T-helper 9 cell (primary cell): ENCODE results near the gene TSHZ2.

Experiments
- DNase-seq: peaks from one replicate; pipeline ENCODE4 v3.0.0-alpha.2; 2020

The TSHZ2 gene

DNA sequence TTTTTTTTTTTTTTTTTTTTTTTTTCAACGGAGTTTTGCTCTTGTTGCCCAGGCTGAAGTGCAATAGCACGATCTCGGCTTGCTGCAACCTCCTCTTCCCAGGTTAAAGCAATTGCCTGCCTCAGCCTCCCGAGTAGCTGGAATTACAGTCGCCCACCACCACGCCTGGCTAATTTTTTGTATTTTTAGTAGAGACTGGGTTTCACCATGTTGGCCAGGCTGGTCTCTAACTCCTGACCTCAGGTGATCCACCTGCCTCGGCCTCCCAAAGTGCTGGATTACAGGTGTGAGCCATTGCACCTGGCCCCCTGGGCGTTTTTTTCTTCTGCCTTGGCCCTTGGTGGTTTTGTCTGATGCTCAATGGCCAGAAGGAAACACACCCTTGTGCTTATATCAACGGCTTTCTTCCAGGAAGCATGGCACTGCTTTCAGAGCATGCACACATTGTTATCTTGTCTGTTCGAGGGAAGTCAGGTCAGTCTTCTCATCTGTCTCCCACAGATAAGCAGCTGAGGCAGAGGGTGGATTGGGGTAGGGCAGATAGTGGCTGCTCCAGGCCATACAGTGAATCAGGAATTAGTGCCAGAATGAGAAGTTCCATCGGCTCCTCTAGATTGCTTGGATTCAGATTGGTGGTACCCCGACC is 203.1 kb downstream of the TSHZ2 start:
- no peak for DNase-seq

DNA sequence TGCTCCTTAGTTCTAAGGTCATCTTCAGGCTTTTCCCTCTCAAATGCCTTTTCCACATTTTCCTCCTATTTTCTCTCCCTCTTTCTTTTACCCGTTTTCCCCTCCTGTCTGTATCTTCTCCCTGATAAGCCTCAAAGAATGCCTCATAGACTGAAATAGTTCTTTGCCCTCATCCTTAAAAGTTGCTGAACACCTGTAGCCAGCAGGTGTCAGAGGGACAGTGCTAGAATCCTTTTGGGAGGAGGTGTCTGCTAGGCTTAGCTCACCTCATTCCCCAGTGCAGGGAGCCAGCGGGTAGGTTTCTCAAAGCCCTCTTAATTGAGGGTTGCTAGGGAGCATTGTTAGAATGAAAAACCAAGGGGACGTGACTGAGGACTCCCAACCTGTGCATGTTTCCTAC is 204.0 kb downstream of the TSHZ2 start:
- no peak for DNase-seq

DNA sequence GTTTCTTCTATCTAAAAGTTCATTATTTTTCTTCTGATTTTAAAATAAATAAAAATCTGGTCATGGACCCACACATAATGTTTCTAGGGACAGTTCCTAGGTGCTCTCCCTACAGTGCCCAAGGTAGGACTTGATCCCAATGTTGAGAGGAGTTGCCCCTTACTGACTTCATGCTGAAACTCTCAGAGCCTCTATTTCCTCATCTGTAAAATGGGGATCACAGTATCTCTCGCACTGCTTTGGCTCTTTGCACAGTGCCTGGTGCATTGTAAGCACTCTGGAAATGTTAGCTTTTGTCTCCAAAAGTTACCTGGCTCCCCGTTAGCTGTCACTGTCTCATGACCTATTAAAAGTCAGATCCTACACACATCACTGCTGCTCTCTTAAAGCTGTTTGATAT is 205.5 kb downstream of the TSHZ2 start:
- no peak for DNase-seq

DNA sequence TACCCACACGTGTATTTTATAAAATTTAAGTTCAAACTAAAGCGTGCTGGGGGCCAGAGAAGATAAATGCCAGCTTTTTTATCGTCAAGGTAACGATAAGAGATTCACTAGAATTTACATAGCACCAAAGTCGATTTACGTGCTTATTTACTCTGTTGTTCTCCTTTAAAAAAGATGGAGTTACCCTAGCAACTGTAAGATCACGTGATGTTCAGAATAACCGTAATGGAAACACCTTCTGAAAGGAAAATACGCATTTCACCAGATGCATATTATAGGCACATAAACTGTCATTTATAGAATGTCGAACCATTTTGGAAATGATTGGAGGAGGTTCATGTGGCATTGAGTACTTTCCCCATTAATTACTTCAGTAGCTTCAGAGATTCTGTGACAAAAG is 207.6 kb downstream of the TSHZ2 start:
- no peak for DNase-seq

DNA sequence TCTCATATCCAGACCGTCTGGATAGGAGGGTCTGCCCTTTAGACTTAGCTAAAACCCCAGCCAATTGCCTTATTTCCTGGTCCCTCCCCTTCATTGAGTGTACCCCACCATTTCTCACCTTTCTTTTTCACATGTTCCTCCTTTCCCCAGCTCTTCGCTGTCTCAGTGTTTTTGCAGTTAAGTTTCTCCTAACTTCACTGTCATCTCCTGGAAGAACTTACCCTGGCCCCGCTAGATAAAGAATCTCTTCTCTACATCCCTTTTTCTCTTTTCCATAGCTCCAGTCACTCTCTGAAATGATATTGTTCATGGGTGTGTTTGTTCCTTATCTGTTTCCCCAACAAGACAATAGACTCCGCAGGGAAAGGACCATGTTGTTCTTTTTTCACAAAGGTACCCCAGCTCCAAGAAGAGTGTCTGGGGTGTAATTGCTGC is 208.8 kb downstream of the TSHZ2 start:
- DNase-seq, result no peak

DNA sequence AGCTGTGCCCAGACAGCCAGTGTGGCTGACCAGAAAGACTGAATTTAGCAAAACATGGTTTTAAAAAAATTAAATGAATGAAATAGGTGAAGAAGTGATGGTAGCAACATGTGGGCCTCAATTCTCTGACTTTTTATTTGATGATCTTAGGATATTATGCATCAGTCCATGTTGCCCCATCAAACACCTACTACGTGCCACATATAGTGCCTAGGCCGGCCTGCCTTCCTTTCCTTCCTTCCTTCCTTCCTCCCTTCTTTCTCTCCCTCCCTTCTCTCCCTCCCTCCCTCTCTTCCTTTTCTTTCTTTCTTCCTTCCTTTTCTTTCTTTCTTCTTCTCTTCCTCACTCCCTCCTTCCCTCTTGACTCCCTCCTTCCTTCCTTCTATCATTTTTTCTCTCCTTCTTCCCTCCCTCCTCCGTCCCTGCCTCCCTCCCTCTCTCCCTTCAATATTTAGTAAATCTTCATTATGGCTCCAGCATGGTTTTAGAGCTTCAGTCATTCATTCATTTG is 209.8 kb downstream of the TSHZ2 start:
- no peak for DNase-seq

DNA sequence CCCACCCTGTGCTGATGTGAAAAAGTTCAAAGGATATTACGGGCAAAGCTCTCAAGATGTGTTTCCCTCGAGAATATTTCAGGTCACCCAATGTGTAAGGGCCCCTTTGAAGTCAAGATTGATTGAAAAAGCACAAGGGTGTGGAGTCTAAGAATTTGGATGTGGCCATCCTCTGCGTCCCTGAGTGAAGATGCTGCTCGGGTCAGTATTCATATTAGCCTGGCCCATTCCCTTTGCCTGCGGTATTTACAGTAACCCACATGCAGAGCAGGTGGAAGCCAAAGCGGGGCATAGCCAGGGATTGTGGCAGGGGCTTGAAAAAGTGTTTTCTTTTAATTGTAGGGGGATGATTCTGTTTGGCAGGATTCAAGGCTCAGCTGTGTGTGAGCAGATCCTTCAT is 211.0 kb downstream of the TSHZ2 start:
- DNase-seq, result no peak

DNA sequence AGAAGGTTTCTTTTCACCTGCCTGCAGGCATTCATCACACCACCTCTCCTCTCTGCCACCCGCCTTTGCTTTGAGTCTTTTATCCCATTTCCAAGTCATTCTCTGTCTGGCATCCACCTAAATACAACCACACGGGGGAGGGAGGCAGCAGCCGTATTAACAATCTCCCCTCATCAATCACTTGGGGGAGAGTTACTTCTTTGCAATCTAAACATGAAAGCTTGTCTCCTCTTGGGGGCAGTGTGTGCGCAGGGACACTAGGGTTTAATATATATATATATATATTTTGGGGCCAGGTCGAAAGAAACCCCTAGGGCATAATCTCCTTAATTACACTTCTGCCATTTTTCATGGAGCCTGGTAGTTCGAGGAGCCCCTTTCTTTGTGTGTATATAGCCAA is 214.5 kb downstream of the TSHZ2 start:
- DNase-seq, result no peak

DNA sequence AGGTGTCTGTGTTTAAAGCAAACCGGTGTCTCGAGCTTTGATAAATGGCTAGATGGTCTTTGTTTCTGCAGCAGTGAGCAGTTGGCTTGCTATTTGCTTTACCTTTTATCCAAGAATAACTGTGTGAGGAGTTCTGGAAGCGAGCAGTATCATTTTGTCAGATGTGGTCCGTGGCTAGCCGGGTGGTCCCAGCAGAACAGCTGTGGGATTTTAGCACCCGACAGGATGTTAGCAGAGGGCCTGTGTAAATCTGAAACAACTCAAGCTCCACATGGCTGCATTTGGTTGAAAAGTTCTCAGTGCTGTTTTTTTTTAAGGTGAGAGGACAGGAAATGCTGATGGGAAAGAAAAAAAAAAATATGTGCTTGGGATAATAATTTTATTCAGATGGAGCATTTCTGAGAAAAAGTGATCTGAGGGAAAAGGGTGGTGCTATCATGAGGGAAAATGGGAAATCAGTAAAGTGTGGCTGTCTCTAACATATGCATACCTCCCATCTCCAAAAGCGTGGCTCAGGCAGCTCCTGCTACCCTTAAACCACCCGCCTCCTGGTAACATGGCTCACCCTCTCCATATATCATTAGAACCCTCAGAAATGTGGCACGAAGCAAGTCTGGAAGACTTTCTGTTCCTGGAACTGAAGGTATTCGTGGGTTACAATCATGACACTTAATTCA is 215.4 kb downstream of the TSHZ2 start:
- DNase-seq, result no peak

DNA sequence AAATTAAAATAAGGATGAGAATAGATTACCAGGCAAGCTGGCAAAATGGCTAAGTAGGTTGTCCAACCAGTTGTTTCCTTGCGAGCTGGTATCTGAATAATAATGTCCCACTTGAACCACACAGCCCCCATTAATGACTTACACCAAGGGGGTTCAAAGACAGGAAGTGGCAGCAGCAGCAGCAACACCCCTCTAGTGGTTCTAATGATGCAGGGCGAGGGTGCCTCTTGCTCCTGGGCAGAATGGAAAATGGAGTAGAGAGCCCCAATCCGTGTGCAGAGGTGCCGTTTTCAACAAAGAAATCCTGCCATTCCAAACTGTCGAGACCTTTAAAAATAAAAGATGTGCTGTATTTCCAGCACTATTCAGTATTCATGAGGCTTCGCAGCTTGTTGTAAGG is 218.1 kb downstream of the TSHZ2 start:
- DNase-seq, result no peak

DNA sequence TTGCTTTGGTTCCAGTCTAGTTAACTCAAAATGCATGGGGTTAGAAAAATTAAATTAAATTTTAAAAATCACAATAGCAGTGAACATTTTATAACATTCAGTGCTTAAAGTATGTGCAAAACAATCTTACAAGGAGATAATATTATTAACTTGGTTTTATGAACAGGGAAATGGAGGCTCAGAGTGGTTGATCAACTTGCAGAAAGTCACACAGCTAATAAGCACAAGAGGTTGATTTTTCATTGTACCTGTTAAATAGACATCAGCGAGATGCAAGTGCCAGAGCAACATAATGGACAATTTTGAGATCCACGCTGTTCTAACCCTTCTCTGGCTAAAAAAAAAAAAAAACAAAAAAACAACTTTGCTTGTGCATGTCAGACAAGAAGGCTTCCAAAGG is 219.8 kb downstream of the TSHZ2 start:
- DNase-seq, result no peak

DNA sequence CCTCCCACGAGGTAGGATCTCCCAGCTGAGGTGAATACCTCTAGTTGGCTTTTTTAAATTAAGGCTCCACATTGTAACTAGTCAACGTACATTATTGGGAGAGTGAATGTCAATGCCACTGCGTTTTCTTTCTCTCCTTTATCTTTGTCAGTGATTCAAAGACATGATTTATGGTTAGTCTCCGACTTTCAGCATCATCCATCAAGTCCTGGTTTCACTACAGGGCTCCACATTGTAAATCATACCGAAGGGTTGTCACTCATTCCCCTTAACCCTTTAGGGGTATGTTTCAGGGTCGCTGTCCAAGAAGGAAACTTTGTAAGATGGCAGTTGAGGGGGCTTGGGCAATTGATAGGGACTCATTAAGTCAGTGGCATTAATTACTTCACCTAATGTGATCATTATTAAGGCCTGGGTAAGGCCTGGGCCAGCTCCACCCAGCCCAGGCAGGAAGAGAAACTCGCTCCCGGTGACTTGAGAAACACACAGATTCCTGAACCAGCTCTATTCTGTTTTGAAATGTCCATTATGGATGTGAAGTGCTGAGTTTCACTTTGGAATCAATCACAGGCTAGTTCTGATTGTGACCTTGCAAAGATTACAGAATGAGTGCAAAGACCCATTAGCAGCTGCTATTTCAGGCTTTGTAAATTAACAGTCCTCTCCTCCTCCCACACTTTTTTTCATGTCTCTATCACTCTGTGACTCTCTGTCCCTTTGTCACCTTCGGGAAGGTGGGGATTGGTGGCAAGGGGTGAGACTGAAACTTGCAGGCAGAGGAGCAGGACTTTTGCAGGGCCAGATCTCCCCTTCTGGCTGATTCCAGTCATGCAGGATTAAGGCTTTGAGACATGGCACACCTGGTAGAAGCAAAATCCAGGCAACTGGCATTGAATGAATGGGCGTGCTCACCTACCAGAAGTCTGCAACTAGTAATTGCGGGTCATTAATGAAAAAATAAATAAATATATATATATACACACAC is 222.4 kb downstream of the TSHZ2 start:
- DNase-seq, result no peak

DNA sequence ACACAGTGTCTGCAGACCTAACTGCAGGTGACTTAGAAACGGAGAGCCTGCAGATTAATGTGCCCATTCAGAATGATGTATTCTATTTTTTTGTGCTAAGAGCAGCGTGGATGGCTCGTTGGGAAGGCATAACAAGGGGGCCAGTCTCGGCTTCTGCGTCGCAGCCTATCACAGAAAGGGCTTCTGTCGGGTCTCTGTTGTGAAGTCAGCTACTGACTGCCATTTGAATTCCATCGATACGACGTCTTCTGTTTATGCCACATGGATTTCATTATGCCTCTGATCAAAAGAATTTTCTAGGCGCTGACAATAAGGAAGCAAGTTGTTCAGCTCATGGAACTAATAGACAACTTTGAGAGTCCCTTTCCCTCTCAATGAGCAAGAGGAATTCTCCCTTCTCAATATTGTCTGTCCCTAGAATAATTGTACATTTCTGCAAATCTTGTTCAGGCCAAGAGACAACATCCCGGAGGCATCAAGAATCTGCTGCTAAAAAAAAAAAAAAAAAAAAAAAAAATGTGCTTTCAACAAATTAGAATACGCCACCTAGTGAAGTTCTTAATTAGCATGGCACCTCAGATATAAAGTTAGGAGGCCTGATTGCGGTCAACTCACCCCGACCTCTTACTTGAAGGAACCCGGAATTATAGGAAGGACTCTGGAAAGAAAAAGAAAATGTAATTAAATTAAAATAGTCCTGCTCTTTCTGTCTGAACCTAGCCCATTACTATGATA is 223.9 kb downstream of the TSHZ2 start:
- no peak for DNase-seq

DNA sequence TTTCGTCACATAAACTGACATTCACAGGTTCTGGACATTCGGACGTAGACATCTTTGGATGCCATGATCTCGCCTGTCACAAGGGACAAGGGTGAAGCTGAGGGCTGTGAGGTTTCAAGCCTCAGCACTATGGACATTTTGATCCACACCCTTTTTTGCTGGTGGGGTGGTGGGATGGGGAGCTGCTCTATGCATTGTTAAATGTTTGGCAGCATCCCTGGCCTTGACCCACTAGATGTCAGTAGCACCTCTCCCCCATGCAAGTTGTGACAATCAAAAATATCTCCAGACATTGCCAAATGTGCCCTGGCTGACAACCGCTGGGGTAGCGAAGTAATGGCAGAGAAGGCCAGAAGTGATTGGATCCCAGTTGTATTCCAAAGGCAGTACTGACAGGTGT is 229.4 kb downstream of the TSHZ2 start:
- no peak for DNase-seq

DNA sequence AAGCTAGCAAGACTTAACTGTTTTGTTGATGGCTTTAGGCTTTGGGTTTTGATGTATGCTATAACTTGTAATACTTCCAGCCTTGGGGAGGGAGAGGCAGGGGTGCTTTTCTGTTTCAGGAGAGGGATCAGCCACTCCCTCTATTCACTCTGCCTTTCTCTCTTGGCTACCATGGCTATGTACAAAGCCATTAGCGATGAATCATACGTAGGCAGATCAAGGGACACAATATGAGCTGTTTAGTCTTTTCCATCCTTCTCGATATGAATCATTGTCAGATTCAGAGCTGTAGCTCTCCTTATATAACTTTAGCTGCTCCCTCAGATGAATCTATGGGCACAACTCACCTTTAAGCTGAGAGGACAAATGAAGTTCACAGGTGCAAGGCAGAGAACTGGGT is 230.6 kb downstream of the TSHZ2 start:
- DNase-seq, result no peak

DNA sequence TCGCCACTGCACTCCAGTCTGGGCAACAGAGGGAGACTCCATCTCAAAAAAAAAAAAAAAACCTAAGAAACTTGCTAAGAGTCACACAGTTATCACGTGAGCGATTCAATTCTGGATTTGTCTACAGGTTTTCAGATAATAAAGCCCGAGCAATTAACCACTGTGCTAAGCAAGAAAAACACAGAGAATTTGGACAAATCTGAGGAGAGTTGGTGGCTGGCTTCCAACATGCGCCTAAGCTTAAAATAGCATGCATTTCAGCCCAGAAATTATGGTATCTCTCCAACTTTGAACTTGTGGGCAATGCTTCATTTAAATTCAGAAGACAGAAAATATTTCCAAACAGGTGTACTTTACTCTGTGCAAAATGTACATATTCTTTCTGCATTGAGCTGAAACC is 232.9 kb downstream of the TSHZ2 start:
- no peak for DNase-seq

DNA sequence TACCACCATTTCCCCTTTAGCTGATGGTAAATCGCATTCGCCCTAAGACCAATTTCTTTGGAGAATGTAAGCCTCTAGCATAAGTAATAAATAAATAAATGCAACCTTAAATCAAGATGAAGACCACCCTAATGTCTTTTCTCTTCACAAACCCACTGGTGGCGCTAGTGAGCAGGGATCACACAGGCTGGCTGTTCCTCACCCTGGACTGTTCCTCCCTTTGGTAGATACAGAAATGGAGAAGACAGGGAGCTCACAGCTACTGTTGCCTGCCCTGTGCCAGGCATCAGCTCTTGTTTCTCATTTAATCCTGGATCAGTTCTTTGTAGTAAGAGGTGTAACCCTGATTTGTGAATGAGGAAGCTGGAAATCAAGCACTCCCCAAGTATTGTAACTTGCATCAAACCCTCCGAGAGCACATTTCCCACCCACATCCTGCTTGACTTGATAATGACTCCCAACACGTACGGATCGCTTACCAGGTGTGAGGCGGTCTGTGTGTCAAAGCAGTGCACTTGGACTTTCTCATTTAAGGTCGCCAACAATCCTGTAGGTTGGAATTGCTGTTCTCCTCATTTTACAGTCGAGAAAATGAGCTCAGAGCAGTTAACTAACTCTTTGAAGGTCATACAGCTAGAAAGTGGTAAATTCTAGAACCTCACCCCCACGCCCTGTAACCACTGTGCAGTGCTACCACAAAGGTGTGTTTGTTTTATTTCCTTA is 236.1 kb downstream of the TSHZ2 start:
- no peak for DNase-seq

DNA sequence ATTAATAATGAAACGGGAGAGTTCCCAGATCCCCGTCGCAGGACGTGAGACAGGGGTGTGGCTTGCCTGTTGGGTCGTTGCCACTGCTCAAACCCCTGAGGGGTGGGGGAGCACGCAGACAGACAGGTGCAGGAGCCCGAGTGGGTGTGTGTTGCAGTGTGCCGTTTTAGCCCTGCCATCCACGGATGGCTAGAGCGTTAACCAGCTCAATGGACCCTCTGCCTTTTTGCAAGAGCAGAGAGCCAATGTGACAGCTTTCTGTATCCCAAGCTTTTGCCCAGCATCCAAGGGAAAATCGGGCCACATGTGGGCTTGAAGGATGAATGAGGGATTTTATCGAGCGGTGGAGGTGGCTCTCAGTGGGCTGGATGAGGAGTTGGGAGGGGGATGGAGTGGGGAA is 237.9 kb downstream of the TSHZ2 start:
- no peak for DNase-seq

DNA sequence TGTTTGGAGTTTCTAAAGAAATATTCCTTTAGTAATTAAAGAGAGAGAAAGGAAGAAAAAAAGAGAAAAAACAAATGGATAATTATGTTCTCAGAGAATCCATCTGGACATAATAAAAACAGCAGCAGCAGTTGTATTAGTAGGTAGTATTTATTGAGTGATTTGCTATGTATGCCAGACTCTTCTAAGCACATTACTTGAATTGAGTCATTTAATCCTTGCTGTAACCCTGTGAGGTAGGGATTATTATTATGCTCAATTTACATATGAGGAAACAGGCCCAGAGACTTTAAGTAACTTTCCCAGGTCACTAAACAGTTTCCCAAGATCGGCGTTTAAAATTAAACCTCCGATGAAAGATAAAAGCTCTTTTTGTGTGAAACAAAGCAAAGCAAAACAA is 238.8 kb downstream of the TSHZ2 start:
- DNase-seq, result no peak

DNA sequence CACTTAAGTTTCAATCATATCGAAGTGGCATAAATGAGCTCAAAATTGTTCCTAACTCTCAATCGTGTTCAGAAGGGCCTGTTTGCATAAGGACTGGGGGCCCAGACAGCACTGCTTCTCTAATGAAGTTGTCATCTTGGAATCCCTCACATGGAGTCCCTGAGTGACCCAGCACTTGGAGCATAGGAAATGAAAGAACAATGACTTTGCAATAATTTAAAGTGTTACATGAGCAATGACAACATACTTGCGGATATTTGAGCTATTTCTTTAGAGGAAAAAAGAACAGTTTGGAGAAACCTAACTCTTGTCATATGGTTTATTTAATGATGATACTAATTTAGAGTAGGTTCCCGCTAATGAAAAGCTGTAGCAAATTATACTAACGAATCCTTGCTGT is 239.9 kb downstream of the TSHZ2 start:
- DNase-seq, result no peak

DNA sequence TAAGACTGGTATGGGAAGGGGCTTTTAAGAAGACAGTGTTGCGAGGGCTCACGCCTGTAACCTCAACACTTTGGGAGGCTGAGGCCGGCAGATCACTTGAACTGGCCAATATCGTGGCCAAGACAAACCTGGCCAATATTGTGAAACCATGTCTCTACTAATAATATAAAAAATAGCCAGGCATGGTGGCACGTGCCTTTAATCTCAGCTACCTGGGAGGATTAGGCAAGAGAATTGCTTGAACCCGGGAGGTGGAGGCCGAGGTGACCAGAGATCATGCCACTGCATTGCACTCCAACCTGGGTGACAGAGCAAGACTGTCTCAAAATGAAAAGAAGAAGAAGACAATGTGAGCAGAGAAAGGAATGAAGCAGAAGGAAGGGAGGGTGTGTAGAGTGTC is 242.2 kb downstream of the TSHZ2 start:
- DNase-seq, result no peak

DNA sequence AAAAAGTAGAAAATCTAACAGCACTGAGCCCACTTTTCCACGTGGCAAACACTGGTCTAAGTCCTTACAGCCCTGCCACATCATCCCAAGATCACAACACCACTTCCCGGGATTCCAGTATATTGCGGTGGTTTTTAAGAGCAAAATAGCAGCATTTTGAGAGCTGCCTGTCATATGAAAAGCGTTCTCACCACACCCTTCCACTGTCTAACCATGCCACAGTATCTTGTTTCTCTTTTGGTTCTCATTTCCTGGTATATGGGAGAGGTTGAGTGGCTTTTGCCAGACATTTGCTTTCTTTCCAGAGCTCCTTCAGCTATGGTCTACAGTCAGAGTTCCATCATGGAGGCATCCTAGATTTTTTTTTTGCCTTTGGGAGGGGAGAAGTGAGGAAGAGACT is 243.0 kb downstream of the TSHZ2 start:
- no peak for DNase-seq
